Skeletal muscle tissue (tissue), 4 donors: ENCODE data around the gene DAGLA. TPM values are rescaled to one million over a fixed set of nuclear protein-coding genes. Genes with fewer than 3 reads are reported as not detected.
A peak's percentile ranks its signal among the peaks of the same experiment; 100 is the strongest.
"Not testable (repeated sequence)": the region's sequence is repeated elsewhere in the genome, so short reads cannot be mapped to it uniquely, and the experiment has no call there.

ENCODE experiments used
- H3K27ac ChIP-seq: one replicate; pipeline ENCODE4 v1.7.0; 2013; ENCODE audit warnings: mild to moderate bottlenecking, low read depth, low read length, inconsistent platforms
- H3K27me3 ChIP-seq, 3 donors: one replicate each; pipeline ENCODE4 v1.7.0; 2013; ENCODE audit warnings: low read length in 3 of 3; ENCODE audit not compliant: control insufficient read depth in 3 of 3, insufficient read depth in 3 of 3
- H3K36me3 ChIP-seq, 3 donors: one replicate each; pipeline ENCODE4 v1.7.0; 2013; ENCODE audit warnings: low read length in 3 of 3; ENCODE audit not compliant: control insufficient read depth in 3 of 3, insufficient read depth in 3 of 3
- H3K4me1 ChIP-seq, 3 donors: one replicate each; pipeline ENCODE4 v1.7.0; 2013; ENCODE audit warnings: low read length in 3 of 3, mild to moderate bottlenecking in 3 of 3; ENCODE audit not compliant: control insufficient read depth in 3 of 3, insufficient read depth in 3 of 3
- H3K4me3 ChIP-seq, 3 donors: one replicate each; pipeline ENCODE4 v1.7.0; 2013; ENCODE audit warnings: low read length in 3 of 3
- H3K9ac ChIP-seq, 3 donors: one replicate each; pipeline ENCODE4 v1.7.0; 2013; ENCODE audit warnings: low read length in 3 of 3, mild to moderate bottlenecking in 3 of 3, moderate library complexity in 2 of 3, low read depth in 1 of 3
- H3K9me3 ChIP-seq, 3 donors: one replicate each; pipeline ENCODE4 v1.7.0; 2013; ENCODE audit warnings: low read length in 3 of 3; ENCODE audit not compliant: control insufficient read depth in 3 of 3
- total RNA-seq: library from RNA; depleted of rRNA; stranded (reverse); fragments of >200 nt; gene quantifications from one replicate; pipeline ENCODE4 v1.2.3, GENCODE V29; 2014
- donor health status: Osteomylitis.

Gene DAGLA
- total RNA-seq, 1 donor from 2014 or later = 1.0 TPM

- Histone ChIP-seq H3K9ac (no peak overlapping the region), H3K36me3 (no peaks in the 10 kb centered on the region), H3K9me3 (no peaks in the 10 kb centered on the region), H3K27ac (no peak overlapping the region), H3K27me3 (no peaks in the 10 kb centered on the region), H3K4me1 (no peaks in the 10 kb centered on the region), H3K4me3 (no peak overlapping the region)
Observed at GRCh38 chr11:61645179-61645868, 34.9 kb upstream of the DAGLA start.

- no peaks in the 10 kb centered on the region for H3K27me3 ChIP-seq
- no peak overlapping the region for H3K4me3 ChIP-seq
- no peaks in the 10 kb centered on the region for H3K9me3 ChIP-seq
- H3K9ac ChIP-seq = no peak overlapping the region
- H3K36me3 ChIP-seq = no peaks in the 10 kb centered on the region
- H3K4me1 ChIP-seq = peaks cover 2 to 5% (median 3%) of the 10 kb centered on the region in 3 donors
- no peak overlapping the region for H3K27ac ChIP-seq
Observed at GRCh38 chr11:61647529-61647928, 32.7 kb upstream of the DAGLA start.

GRCh38 chr11:61650781-61651571 lies 29.2 kb upstream of the DAGLA start:
- Histone ChIP-seq H3K27ac (peak overlapping the region; percentile 22), H3K9me3 (no peaks in the 10 kb centered on the region), H3K9ac (no peak overlapping the region), H3K27me3 (no peaks in the 10 kb centered on the region), H3K36me3 (no peaks in the 10 kb centered on the region), H3K4me1 (peaks cover 3 to 15% (median 11%) of the 10 kb centered on the region in 3 donors), H3K4me3 (no peak overlapping the region)

GRCh38 chr11:61652135-61652534 lies 28.1 kb upstream of the DAGLA start:
- H3K4me1 ChIP-seq = peaks cover 3 to 15% (median 11%) of the 10 kb centered on the region in 3 donors

GRCh38 chr11:61654397-61654829 lies 25.8 kb upstream of the DAGLA start:
- H3K36me3 ChIP-seq = no peaks in the 10 kb centered on the region
- H3K4me3 ChIP-seq = no peak overlapping the region
- H3K27ac ChIP-seq = no peak overlapping the region
- H3K9me3 ChIP-seq = no peaks in the 10 kb centered on the region
- no peak overlapping the region for H3K9ac ChIP-seq
- H3K27me3 ChIP-seq = no peaks in the 10 kb centered on the region
- peaks cover 3 to 15% (median 11%) of the 10 kb centered on the region in 3 donors for H3K4me1 ChIP-seq

More at GRCh38 chr11:61652135-61652534, 28.1 kb upstream of the DAGLA start:
- no peak overlapping the region for H3K27ac ChIP-seq
- no peak overlapping the region for H3K9ac ChIP-seq
- no peak overlapping the region for H3K4me3 ChIP-seq
- no peaks in the 10 kb centered on the region for H3K36me3 ChIP-seq
- H3K27me3 ChIP-seq = no peaks in the 10 kb centered on the region
- H3K9me3 ChIP-seq = no peaks in the 10 kb centered on the region

- peaks cover 3 to 15% (median 11%) of the 10 kb centered on the region in 3 donors for H3K4me1 ChIP-seq
- not testable (repeated sequence) for H3K9me3 ChIP-seq, H3K27me3 ChIP-seq, H3K4me3 ChIP-seq, H3K36me3 ChIP-seq, H3K9ac ChIP-seq, H3K27ac ChIP-seq
Observed at GRCh38 chr11:61655266-61656159, 24.7 kb upstream of the DAGLA start.

GRCh38 chr11:61656347-61657077 lies 23.7 kb upstream of the DAGLA start:
- Histone ChIP-seq H3K9ac (no peak overlapping the region), H3K9me3 (no peaks in the 10 kb centered on the region), H3K27me3 (no peaks in the 10 kb centered on the region), H3K4me3 (no peak overlapping the region), H3K4me1 (peaks cover 0 to 11% (median 9%) of the 10 kb centered on the region in 3 donors), H3K27ac (no peak overlapping the region), H3K36me3 (no peaks in the 10 kb centered on the region)

- Histone ChIP-seq H3K4me1 (peaks cover 0 to 11% (median 9%) of the 10 kb centered on the region in 3 donors), H3K4me3 (no peak overlapping the region), H3K9ac (no peak overlapping the region), H3K27ac (no peak overlapping the region), H3K27me3 (no peaks in the 10 kb centered on the region), H3K36me3 (no peaks in the 10 kb centered on the region), H3K9me3 (no peaks in the 10 kb centered on the region)
Observed at GRCh38 chr11:61657566-61658290, 22.5 kb upstream of the DAGLA start.
